GM23338 (cell line): ENCODE measurements around the gene GNA15. TPM values are rescaled to one million over a fixed set of nuclear protein-coding genes. Genes with fewer than 3 reads are reported as not detected.

Source experiments
- ATAC-seq: fragments of 200-7000 bp; cut with Tn5 transposase; 3 replicates; pipeline ENCODE4 v1.9.1; 2020
- DNase-seq: peaks from one replicate; pipeline ENCODE4 v3.0.0-alpha.2; 2015; ENCODE audit warnings: low spot score
- H2AFZ ChIP-seq: fragments of 200-600 bp; sonication (generic); 2 replicates; pipeline ENCODE4 v1.8.0; 2016; ENCODE audit warnings: antibody characterized with exemption, mild to moderate bottlenecking, moderate library complexity
- H3F3A ChIP-seq: fragments of 200-600 bp; sonication (generic); replicated peaks from 2 replicates; pipeline ENCODE4 v1.8.0; 2017; ENCODE audit warnings: antibody characterized with exemption, mixed run types, low read depth
- H3K27ac ChIP-seq: fragments of 200-600 bp; sonication (generic); 2 replicates; pipeline ENCODE4 v1.6.1; 2016; ENCODE audit warnings: low read depth
- H3K27me3 ChIP-seq: fragments of 200-600 bp; sonication (generic); 2 replicates; pipeline ENCODE4 v1.8.0; 2016; ENCODE audit warnings: mild to moderate bottlenecking, mixed run types, moderate library complexity; ENCODE audit not compliant: insufficient read depth
- H3K36me3 ChIP-seq: fragments of 200-600 bp; sonication (generic); 2 replicates; pipeline ENCODE4 v1.8.0; 2016; ENCODE audit warnings: mild to moderate bottlenecking; ENCODE audit not compliant: insufficient read depth
- H3K4me1 ChIP-seq: fragments of 200-600 bp; sonication (generic); 2 replicates; pipeline ENCODE4 v1.8.0; 2016; ENCODE audit warnings: mild to moderate bottlenecking, moderate library complexity; ENCODE audit not compliant: insufficient read depth
- H3K4me2 ChIP-seq: fragments of 200-600 bp; sonication (generic); 2 replicates; pipeline ENCODE4 v1.7.1; 2017; ENCODE audit warnings: mixed run types
- H3K4me3 ChIP-seq: fragments of 200-600 bp; sonication (generic); 2 replicates; pipeline ENCODE4 v1.6.1; 2016; ENCODE audit warnings: mixed run types
- H3K79me2 ChIP-seq: fragments of 200-600 bp; sonication (generic); replicated peaks from 2 replicates; pipeline ENCODE4 v1.8.0; 2017; ENCODE audit warnings: mild to moderate bottlenecking; ENCODE audit not compliant: insufficient read depth
- H3K9me2 ChIP-seq: fragments of 200-600 bp; sonication (generic); 2 replicates; pipeline ENCODE4 v1.8.0; 2017; ENCODE audit not compliant: insufficient read depth
- H4K20me1 ChIP-seq: fragments of 200-600 bp; sonication (generic); replicated peaks from 2 replicates; pipeline ENCODE4 v1.8.0; 2017; ENCODE audit warnings: mild to moderate bottlenecking; ENCODE audit not compliant: insufficient read depth
- H3K27ac Mint-ChIP-seq: 2 replicates; pipeline ENCODE4 v1.8.0; 2020; ENCODE audit warnings: inconsistent platforms, mild to moderate bottlenecking, moderate library complexity, mixed read lengths
- H3K27me3 Mint-ChIP-seq: 3 replicates; pipeline ENCODE4 v1.8.0; 2022; ENCODE audit warnings: low read depth, mild to moderate bottlenecking, moderate library complexity, mixed read lengths, inconsistent platforms; ENCODE audit not compliant: insufficient read depth, poor library complexity
- H3K36me3 Mint-ChIP-seq: 3 replicates; pipeline ENCODE4 v1.8.0; 2021; ENCODE audit warnings: low read depth, mild to moderate bottlenecking, inconsistent platforms, moderate library complexity, mixed read lengths
- H3K4me1 Mint-ChIP-seq: 3 replicates; pipeline ENCODE4 v1.8.0; 2020; ENCODE audit warnings: mild to moderate bottlenecking, inconsistent platforms, mixed read lengths
- H3K4me3 Mint-ChIP-seq: 3 replicates; pipeline ENCODE4 v1.8.0; 2021; ENCODE audit warnings: moderate library complexity, mild to moderate bottlenecking, inconsistent platforms, mixed read lengths
- H3K9me3 Mint-ChIP-seq: 3 replicates; pipeline ENCODE4 v1.8.0; 2020; ENCODE audit warnings: moderate library complexity, mild to moderate bottlenecking, inconsistent platforms, mixed read lengths
- CREB1 ChIP-seq: fragments of 250-450 bp; sonication (Bioruptor Pico); IDR thresholded peaks from 2 replicates; pipeline ENCODE4 v1.5.0; 2020; ENCODE audit warnings: low read depth, mild to moderate bottlenecking, moderate library complexity
- ETS1 ChIP-seq: IDR thresholded peaks from 2 replicates; pipeline ENCODE4 v1.6.1; 2016; ENCODE audit warnings: antibody characterized with exemption
- EZH2 ChIP-seq: fragments of 200-600 bp; sonication (generic); IDR thresholded peaks from one replicate; pipeline ENCODE4 v1.8.0; 2017; ENCODE audit warnings: antibody characterized with exemption, mild to moderate bottlenecking, low read depth; ENCODE audit not compliant: unreplicated experiment
- EZH2phosphoT487 ChIP-seq: fragments of 200-600 bp; sonication (generic); IDR thresholded peaks from one replicate; pipeline ENCODE4 v1.8.1; 2018; ENCODE audit warnings: antibody characterized with exemption; ENCODE audit not compliant: unreplicated experiment
- JUNB ChIP-seq: IDR thresholded peaks from one replicate; pipeline ENCODE4 v1.6.1; 2016; ENCODE audit warnings: antibody characterized with exemption; ENCODE audit not compliant: unreplicated experiment
- NANOG ChIP-seq: IDR thresholded peaks from 2 replicates; pipeline ENCODE4 v1.6.1; 2016; ENCODE audit warnings: antibody characterized with exemption, borderline replicate concordance
- POLR2AphosphoS5 ChIP-seq: IDR thresholded peaks from 2 replicates; pipeline ENCODE4 v1.6.1; 2016; ENCODE audit warnings: antibody characterized with exemption, low read depth
- STAT1 ChIP-seq: IDR thresholded peaks from one replicate; pipeline ENCODE4 v1.6.1; 2016; ENCODE audit warnings: antibody characterized with exemption; ENCODE audit not compliant: unreplicated experiment
- ZNF114 ChIP-seq: fragments of 250-450 bp; sonication (Bioruptor Pico); IDR thresholded peaks from 2 replicates; pipeline ENCODE4 v1.5.0; 2020; ENCODE audit warnings: mild to moderate bottlenecking, moderate library complexity
- ZNF331 ChIP-seq: fragments of 250-450 bp; sonication (Bioruptor Pico); IDR thresholded peaks from 2 replicates; pipeline ENCODE4 v1.5.0; 2020; ENCODE audit warnings: low read depth, mild to moderate bottlenecking, moderate library complexity
- polyA plus RNA-seq: library from polyadenylated mRNA; unstranded; fragments of >200 nt; fragmentation: Nextera tagmentation; extraction: Ambion mirVana; gene quantifications from 2 replicates; pipeline ENCODE4 v1.2.1, GENCODE V29; 2016
- total RNA-seq: library from RNA; depleted of rRNA; stranded (reverse); fragments of >200 nt; shearing (Covaris generic); gene quantifications from 2 replicates; pipeline ENCODE4 v1.2.3, GENCODE V29; 2014
- TF ChIP-seq, protein P1 (sequence below): fragments of 250-450 bp; sonication (Bioruptor Pico); IDR thresholded peaks from 2 replicates; pipeline ENCODE4 v1.5.0; 2020; ENCODE audit warnings: mild to moderate bottlenecking, moderate library complexity
- TF ChIP-seq, protein P2 (sequence below), 2 experiments: fragments of 200-600 bp in 1 of 2; sonication (generic) in 1 of 2; conservative IDR thresholded peaks; 2 replicates each; pipeline versions ENCODE4 v1.5.1 to v1.6.1; 2016 to 2017; ENCODE audit warnings: antibody characterized with exemption in 2 of 2, low read depth in 2 of 2, mild to moderate bottlenecking in 2 of 2, moderate library complexity in 1 of 2
- TF ChIP-seq, protein P3 (sequence below): IDR thresholded peaks from one replicate; pipeline ENCODE4 v1.6.1; 2018; ENCODE audit warnings: antibody characterized with exemption; ENCODE audit not compliant: unreplicated experiment

The GNA15 gene
- total and polyA plus RNA-seq, 2 experiments from 2014 or later = 0.14 to 0.31 TPM

GRCh38 chr19:3196933-3197205, 61.0 kb downstream of the GNA15 start:
- no peaks in the 10 kb centered on the region for H3K4me1 Mint-ChIP-seq
- Histone ChIP-seq H4K20me1 (no peaks in the 10 kb centered on the region; the same call in 1 of the 2 replicates), H3K4me3 (no peak overlapping the region), H3K4me2 (no peak overlapping the region), H3K27ac (no peak overlapping the region), H3K27me3 (no peaks in the 10 kb centered on the region), H2AFZ (no peak overlapping the region), H3K9me2 (no peaks in the 10 kb centered on the region), H3F3A (no peaks in the 10 kb centered on the region), H3K36me3 (no peaks in the 10 kb centered on the region; the same call in 1 of the 2 replicates), H3K79me2 (peaks cover 15% of the 10 kb centered on the region; the same call in 1 of the 2 replicates), H3K4me1 (no peaks in the 10 kb centered on the region)
- TF ChIP-seq POLR2AphosphoS5 = no peak
- no peak for TF ChIP-seq ZNF331
- no peak for TF ChIP-seq ZNF114 (CRISPR knock-in tag)
- TF ChIP-seq, protein P1, sequence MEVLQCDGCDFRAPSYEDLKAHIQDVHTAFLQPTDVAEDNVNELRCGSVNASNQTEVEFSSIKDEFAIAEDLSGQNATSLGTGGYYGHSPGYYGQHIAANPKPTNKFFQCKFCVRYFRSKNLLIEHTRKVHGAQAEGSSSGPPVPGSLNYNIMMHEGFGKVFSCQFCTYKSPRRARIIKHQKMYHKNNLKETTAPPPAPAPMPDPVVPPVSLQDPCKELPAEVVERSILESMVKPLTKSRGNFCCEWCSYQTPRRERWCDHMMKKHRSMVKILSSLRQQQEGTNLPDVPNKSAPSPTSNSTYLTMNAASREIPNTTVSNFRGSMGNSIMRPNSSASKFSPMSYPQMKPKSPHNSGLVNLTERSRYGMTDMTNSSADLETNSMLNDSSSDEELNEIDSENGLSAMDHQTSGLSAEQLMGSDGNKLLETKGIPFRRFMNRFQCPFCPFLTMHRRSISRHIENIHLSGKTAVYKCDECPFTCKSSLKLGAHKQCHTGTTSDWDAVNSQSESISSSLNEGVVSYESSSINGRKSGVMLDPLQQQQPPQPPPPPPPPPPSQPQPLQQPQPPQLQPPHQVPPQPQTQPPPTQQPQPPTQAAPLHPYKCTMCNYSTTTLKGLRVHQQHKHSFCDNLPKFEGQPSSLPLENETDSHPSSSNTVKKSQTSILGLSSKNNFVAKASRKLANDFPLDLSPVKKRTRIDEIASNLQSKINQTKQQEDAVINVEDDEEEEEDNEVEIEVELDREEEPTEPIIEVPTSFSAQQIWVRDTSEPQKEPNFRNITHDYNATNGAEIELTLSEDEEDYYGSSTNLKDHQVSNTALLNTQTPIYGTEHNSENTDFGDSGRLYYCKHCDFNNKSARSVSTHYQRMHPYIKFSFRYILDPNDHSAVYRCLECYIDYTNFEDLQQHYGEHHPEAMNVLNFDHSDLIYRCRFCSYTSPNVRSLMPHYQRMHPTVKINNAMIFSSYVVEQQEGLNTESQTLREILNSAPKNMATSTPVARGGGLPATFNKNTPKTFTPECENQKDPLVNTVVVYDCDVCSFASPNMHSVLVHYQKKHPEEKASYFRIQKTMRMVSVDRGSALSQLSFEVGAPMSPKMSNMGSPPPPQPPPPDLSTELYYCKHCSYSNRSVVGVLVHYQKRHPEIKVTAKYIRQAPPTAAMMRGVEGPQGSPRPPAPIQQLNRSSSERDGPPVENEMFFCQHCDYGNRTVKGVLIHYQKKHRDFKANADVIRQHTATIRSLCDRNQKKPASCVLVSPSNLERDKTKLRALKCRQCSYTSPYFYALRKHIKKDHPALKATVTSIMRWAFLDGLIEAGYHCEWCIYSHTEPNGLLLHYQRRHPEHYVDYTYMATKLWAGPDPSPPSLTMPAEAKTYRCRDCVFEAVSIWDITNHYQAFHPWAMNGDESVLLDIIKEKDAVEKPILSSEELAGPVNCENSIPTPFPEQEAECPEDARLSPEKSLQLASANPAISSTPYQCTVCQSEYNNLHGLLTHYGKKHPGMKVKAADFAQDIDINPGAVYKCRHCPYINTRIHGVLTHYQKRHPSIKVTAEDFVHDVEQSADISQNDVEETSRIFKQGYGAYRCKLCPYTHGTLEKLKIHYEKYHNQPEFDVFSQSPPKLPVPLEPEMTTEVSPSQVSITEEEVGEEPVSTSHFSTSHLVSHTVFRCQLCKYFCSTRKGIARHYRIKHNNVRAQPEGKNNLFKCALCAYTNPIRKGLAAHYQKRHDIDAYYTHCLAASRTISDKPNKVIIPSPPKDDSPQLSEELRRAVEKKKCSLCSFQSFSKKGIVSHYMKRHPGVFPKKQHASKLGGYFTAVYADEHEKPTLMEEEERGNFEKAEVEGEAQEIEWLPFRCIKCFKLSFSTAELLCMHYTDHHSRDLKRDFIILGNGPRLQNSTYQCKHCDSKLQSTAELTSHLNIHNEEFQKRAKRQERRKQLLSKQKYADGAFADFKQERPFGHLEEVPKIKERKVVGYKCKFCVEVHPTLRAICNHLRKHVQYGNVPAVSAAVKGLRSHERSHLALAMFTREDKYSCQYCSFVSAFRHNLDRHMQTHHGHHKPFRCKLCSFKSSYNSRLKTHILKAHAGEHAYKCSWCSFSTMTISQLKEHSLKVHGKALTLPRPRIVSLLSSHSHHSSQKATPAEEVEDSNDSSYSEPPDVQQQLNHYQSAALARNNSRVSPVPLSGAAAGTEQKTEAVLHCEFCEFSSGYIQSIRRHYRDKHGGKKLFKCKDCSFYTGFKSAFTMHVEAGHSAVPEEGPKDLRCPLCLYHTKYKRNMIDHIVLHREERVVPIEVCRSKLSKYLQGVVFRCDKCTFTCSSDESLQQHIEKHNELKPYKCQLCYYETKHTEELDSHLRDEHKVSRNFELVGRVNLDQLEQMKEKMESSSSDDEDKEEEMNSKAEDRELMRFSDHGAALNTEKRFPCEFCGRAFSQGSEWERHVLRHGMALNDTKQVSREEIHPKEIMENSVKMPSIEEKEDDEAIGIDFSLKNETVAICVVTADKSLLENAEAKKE (CRISPR knock-in tag) = no peak
- TF ChIP-seq EZH2 = no peak
- TF ChIP-seq NANOG = no peak
- no peak for TF ChIP-seq CREB1
- TF ChIP-seq EZH2phosphoT487 = no peak
- no peak for TF ChIP-seq STAT1
- no peak for TF ChIP-seq ETS1
- TF ChIP-seq, protein P2, sequence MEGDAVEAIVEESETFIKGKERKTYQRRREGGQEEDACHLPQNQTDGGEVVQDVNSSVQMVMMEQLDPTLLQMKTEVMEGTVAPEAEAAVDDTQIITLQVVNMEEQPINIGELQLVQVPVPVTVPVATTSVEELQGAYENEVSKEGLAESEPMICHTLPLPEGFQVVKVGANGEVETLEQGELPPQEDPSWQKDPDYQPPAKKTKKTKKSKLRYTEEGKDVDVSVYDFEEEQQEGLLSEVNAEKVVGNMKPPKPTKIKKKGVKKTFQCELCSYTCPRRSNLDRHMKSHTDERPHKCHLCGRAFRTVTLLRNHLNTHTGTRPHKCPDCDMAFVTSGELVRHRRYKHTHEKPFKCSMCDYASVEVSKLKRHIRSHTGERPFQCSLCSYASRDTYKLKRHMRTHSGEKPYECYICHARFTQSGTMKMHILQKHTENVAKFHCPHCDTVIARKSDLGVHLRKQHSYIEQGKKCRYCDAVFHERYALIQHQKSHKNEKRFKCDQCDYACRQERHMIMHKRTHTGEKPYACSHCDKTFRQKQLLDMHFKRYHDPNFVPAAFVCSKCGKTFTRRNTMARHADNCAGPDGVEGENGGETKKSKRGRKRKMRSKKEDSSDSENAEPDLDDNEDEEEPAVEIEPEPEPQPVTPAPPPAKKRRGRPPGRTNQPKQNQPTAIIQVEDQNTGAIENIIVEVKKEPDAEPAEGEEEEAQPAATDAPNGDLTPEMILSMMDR (conservative IDR thresholded peaks at IDR 0.05; ENCODE audit: low read depth in 2 of 2) = no peak
- TF ChIP-seq, protein P3, sequence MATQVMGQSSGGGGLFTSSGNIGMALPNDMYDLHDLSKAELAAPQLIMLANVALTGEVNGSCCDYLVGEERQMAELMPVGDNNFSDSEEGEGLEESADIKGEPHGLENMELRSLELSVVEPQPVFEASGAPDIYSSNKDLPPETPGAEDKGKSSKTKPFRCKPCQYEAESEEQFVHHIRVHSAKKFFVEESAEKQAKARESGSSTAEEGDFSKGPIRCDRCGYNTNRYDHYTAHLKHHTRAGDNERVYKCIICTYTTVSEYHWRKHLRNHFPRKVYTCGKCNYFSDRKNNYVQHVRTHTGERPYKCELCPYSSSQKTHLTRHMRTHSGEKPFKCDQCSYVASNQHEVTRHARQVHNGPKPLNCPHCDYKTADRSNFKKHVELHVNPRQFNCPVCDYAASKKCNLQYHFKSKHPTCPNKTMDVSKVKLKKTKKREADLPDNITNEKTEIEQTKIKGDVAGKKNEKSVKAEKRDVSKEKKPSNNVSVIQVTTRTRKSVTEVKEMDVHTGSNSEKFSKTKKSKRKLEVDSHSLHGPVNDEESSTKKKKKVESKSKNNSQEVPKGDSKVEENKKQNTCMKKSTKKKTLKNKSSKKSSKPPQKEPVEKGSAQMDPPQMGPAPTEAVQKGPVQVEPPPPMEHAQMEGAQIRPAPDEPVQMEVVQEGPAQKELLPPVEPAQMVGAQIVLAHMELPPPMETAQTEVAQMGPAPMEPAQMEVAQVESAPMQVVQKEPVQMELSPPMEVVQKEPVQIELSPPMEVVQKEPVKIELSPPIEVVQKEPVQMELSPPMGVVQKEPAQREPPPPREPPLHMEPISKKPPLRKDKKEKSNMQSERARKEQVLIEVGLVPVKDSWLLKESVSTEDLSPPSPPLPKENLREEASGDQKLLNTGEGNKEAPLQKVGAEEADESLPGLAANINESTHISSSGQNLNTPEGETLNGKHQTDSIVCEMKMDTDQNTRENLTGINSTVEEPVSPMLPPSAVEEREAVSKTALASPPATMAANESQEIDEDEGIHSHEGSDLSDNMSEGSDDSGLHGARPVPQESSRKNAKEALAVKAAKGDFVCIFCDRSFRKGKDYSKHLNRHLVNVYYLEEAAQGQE = no peak
- no peak for TF ChIP-seq JUNB
- DNase-seq (no peak), ATAC-seq (no peak)
- no peaks in the 10 kb centered on the region; the same call in 2 of the 3 replicates for H3K9me3 Mint-ChIP-seq
- no peak overlapping the region for H3K27ac Mint-ChIP-seq
- H3K4me3 Mint-ChIP-seq = no peak overlapping the region
- peaks cover 8% of the 10 kb centered on the region for H3K27me3 Mint-ChIP-seq
- H3K36me3 Mint-ChIP-seq = peaks cover 14% of the 10 kb centered on the region; the same call in 2 of the 3 replicates
